HG03520 (cell line): Measurements from ENCODE around the gene NUP42.
"Not testable (repeated sequence)": the region's sequence is repeated elsewhere in the genome, so short reads cannot be mapped to it uniquely, and the experiment has no call there.

ENCODE experiments used
- ATAC-seq: cut with Tn5 transposase; IDR thresholded peaks from one replicate; pipeline ENCODE4 v1.9.1; 2021; ENCODE audit warnings: mild to moderate bottlenecking, moderate library complexity; ENCODE audit not compliant: unreplicated experiment

The NUP42 gene

DNA sequence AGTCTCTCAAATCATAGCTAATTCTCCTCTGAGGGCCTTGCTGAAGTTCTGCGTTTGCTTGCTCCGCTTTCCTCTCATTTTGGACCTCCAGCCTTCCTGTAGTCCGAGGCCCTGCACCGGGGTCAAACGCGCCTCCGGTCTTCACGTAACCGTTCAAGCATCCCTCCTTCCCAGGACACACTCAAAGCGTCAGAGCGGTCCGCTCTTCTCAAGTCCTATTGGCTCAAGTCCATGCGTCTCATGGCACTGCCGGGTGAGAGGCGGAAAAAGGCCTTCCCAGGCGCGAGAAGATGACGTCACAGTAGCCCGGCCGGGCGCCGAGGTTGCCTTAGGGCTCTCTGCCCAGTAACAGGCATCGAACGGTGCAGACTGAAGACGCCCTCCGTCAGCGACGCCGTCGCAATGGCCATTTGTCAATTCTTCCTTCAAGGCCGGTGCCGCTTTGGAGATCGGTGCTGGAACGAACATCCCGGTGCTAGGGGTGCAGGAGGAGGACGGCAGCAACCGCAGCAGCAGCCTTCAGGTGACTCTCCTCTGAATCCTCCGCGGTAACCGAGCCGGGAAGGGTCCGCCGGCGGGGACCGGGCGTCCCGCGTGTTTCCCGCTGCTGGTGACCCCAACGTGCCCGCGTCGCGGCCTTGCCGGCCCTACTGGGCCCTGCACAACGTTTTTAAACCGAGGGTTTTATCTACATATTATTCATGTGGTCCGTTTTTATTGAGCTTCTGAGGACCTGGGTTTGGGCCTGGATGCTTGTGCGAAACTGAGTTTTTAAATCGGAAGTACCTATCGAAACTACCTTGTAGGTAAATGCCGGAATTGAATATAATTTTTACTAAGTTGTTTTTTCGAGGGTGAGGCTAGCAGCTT, at the start of gene NUP42:
TSS of gene NUP42 (plus strand) at position 365 of the 870 bp plus-strand sequence. CDS start at position 403, 38 bp downstream.
- ATAC-seq: peak; percentile 94

GRCh38 chr7:23133797-23134196, 48.1 kb upstream of the NUP42 start:
- ATAC-seq: no peak

DNA sequence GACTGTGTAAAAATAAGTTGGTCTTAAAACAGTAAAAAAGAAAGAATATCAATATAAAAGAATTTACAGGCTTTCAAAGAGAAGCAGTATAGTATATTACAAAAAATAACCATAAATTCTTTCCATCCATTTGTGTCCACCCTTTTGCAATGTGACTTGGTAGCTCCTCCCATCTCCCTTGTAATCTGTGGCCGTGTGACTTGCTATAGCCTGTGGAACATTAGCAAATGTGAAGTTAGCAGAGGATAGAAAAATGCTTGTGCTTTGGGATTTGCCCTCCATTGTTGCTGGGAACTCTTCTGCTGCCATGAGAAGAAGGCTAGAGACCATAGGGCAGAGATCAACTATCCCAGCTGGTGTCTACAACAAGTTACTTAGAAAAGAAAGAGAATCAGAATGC, 46.1 kb upstream of the NUP42 start:
- no peak for ATAC-seq

DNA sequence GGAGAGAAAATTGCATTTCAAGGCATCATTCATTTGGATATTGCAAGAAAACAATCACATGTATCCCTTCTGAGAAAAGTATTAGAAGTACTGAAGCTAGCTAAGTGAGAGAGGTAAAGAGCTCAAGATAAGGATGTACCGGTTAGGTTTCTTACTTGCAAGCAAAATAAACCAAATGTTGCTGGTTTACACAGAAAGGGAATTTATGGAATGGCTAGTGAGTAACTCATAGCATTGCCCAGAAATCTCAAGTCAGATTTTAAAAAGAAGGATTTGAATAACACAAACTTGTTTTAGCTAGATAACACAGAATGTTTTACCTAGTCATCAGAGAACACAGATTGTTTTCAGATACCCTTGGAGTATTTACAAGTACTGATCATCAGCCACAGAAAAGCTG, 45.6 kb upstream of the NUP42 start:
- no peak for ATAC-seq

GRCh38 chr7:23157679-23158078, 24.2 kb upstream of the NUP42 start:
- ATAC-seq: no peak

DNA sequence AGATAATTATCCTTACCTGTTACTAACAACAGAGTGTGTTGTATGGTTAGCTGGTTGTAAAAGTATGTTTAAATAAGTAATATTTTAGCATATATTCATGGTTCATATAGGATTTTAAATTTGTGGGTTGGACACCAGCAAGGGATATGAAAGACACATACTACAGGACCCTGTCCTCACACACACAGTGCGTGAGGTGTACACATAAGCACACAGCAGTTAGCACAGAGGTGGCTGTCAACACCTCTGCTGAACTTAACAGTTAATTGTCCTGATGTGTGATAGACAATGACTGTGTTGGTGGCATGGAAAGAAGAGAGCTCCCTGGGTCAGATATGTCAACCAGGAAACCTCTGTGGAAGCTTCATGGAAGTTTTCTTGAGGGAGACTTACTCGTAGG, 23.3 kb upstream of the NUP42 start:
- no peak for ATAC-seq

- ATAC-seq: no peak
These were observed 20.4 kb upstream of the NUP42 start for GRCh38 chr7:23161482-23161881.

- no peak for ATAC-seq
These were observed 17.0 kb upstream of the NUP42 start for GRCh38 chr7:23164846-23165245.

GRCh38 chr7:23165316-23165715, 16.5 kb upstream of the NUP42 start:
- no peak for ATAC-seq

GRCh38 chr7:23167691-23168090, 14.2 kb upstream of the NUP42 start:
- ATAC-seq: no peak

DNA sequence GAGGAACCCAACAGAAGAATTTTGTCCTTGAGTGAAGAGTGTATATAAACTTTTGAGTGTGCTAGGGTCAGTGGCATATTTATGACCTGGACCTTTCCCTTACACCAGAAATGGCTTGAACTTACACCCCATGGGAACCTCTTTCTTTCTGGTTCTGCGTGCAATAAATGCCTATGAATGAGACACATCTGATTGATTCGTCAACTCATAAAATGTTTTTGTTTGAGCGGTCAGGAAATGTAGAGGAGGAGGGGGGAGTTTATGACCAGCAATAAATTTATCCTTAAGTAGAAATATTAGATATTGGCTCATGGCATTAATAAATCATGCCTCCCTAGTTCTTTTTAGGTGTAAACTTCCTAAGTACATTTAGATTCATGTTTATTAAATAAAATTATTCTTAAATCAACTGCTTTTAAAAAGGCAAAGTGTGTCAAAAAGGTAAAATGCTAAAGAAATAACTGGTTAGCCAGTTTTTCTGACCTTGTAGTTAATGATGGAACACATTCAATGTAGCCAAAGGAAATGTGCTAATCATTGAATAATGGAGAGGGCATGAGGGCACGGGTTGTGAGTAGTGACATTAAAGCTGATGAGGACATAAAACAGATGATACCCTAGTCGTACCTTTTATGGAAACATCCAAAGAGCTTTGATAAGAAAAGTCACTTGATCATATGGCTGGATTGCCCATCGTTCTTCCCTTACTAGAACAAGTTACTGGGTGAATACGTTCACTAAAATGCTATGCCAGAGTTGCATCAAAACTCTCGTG, 13.6 kb upstream of the NUP42 start:
- no peak for ATAC-seq

DNA sequence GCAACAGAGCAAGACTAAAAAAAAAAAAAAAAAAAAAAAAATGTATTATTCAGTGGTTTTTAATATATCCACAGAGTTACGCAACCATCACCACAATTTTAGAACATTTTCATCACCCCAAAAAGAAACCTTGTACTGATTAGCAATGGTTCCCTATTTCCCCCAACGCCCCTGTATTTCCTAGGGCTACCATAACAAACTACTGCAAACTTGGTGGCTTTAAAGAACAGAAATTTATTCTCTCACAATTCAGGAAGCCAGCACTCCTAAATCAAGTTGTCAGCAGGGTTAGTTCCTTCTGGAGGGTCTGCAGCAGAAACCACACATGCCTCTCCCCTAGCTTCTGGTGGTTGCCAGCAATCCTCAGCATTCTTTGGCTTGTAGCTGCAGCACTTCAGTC, 5.9 kb upstream of the NUP42 start:
- no peak for ATAC-seq

DNA sequence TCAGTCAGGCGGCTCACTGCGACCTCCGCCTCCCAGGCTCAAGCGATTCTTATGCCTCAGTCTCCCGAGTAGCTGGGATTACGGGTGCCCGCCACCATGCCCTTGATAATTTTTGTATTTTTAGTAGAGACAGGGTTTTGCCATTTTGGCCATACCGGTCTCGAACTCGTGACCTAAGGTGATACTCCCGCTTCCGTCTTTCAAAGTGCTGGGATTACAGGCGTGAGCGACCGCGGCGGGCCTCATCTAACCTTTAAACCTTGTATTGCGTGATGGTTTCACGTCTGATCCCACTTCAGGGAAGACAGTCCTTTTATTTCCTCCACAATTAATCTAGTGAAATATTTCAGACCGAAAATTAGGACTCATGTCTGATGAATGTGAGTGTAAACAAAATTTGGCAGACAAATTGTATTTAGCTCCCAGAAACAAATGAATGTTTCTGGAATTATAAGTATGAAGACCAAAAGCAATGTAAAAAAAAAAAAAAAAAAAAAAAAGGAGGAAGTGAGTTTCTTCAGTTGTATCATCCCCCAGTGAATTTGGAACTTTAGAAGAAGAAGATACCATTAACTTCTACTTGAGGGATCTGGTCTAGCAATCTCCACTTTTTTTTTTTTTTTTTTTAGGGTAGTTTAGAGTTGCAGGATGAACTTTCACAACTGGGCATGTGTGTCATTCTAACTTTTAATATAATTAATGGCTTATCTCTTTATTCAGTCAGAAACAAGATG, 1.6 kb downstream of the NUP42 start:
- no peak for ATAC-seq

GRCh38 chr7:23184291-23184690, 2.4 kb downstream of the NUP42 start:
- no peak for ATAC-seq

- ATAC-seq: no peak
These were observed 3.0 kb downstream of the NUP42 start for GRCh38 chr7:23184709-23185359.

GRCh38 chr7:23185980-23186379, 4.1 kb downstream of the NUP42 start:
- no peak for ATAC-seq

DNA sequence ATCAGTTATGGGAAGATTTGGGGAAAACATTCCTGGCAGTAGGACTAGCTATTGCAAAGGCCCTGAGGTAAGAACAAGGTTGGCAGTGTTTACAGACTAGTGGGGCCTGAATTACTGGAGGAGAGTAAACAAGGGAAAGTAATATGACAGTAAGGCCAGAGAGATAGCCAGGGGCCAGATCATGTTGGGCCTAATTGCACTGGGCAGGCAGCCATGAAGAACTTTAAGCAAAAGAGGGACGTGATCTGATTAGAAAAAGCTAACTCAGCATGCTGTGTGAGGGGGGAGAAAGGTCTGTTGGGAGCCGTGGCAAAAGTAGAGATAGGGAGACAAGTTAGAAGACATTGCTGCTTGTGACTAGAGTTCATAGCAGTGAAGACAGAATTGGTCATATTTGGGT, 9.2 kb downstream of the NUP42 start:
- ATAC-seq: no peak

DNA sequence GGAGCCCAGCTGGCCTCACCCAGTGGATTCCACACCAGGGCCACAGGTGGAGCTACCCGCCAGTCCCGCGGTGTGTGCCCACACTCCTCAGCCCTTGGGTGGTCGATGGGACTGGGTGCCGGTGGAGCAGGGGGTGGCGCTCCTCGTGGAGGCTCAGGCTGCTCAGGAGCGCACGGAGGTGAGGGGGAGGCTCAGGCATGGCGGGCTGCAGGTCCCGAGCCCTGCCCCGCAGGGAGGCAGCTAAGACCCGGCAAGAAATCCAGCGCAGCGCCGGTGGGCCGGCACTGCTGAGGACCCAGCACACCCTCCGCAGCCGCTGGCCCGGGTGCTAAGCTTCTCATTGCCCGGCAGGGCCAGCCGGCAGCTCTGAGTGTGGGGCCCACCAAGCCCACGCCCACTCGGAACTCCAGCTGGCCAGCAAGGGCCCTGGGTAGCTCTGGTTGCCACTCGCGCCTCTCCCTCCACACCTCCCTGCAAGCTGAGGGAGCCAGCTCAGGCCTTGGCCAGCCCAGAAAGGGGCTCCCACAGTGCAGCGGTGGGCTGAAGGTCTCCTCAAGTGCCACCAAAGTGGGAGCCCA, 11.9 kb downstream of the NUP42 start:
- ATAC-seq: not testable (repeated sequence)

GRCh38 chr7:23196306-23196705, 14.5 kb downstream of the NUP42 start:
- ATAC-seq: no peak

- ATAC-seq: not testable (repeated sequence)
These were observed 15.9 kb downstream of the NUP42 start for GRCh38 chr7:23197745-23198144.

- no peak for ATAC-seq
These were observed 18.5 kb downstream of the NUP42 start for GRCh38 chr7:23200331-23200730.
